ENCODE measurements around the gene SLC9A5.

DNA sequence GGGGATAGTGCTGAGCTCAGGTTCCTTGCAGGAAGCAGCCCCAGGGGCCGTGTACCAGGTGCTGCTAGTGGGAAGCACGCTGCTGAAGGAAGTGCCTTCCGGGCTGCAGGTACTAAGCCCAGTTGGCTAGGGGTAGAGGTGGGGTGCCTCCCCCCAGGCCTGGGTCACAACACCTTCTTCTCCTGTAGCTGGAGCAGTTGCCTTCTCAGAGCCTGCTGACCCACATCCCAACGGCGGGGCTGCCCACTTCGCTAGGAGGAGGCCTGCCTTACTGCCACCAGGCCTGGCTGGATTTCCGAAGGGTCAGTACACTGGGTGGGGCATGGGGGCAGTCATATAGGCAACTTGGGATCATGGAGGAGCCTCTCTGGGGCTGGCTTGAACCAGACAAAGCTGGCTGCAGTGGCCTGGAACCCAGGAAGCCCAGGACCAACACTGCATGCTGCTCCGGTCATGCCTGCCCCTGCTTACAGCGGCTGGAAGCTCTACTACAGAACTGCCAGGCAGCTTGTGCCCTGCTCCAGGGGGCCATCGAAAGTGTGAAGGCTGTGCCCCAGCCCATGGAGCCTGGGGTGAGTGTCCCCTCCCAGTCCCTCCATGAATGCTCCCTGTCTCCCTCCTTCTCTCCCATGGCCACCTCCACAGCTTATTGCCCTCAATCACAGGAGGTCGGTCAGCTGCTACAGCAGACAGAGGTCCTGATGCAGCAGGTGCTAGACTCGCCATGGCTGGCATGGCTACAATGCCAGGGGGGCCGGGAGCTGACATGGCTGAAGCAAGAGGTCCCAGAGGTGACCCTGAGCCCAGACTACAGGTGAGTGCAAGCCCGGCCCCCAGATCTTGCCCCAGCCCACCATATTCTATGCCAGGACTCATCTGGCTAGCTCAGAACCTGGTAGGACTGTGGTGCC is 33.0 kb downstream of the SLC9A5 start:
- TF ChIP-seq, protein P1, sequence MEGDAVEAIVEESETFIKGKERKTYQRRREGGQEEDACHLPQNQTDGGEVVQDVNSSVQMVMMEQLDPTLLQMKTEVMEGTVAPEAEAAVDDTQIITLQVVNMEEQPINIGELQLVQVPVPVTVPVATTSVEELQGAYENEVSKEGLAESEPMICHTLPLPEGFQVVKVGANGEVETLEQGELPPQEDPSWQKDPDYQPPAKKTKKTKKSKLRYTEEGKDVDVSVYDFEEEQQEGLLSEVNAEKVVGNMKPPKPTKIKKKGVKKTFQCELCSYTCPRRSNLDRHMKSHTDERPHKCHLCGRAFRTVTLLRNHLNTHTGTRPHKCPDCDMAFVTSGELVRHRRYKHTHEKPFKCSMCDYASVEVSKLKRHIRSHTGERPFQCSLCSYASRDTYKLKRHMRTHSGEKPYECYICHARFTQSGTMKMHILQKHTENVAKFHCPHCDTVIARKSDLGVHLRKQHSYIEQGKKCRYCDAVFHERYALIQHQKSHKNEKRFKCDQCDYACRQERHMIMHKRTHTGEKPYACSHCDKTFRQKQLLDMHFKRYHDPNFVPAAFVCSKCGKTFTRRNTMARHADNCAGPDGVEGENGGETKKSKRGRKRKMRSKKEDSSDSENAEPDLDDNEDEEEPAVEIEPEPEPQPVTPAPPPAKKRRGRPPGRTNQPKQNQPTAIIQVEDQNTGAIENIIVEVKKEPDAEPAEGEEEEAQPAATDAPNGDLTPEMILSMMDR (IDR thresholded peaks at IDR 0.05; ENCODE audit: low read depth, low read length): no peak
- no peak for TF ChIP-seq POLR2A (IDR thresholded peaks at IDR 0.05; ENCODE audit: extremely low read depth, insufficient read length)
- TF ChIP-seq, protein P2, sequence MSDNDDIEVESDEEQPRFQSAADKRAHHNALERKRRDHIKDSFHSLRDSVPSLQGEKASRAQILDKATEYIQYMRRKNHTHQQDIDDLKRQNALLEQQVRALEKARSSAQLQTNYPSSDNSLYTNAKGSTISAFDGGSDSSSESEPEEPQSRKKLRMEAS (IDR thresholded peaks at IDR 0.05; ENCODE audit: low read depth, low read length): no peak
- no peak for TF ChIP-seq MYC (IDR thresholded peaks at IDR 0.05; ENCODE audit: low read depth, low read length)

Data from NB4 (cell line).